Measurements from ENCODE around the gene ST3GAL3.

The ST3GAL3 gene

GRCh38 chr1:43887748-43888147 is 180.4 kb downstream of the ST3GAL3 start:
- DNase-seq (ENCODE audit: extremely low read depth, low read depth): no peak
- no peak for TF ChIP-seq CTCF (IDR thresholded peaks at IDR 0.05; ENCODE audit: low read depth, low read length)

- DNase-seq (ENCODE audit: extremely low read depth, low read depth): no peak
- TF ChIP-seq CTCF (IDR thresholded peaks at IDR 0.05; ENCODE audit: low read depth, low read length): no peak
Observed at GRCh38 chr1:43890815-43891214, 183.5 kb downstream of the ST3GAL3 start.

- no peak for DNase-seq (ENCODE audit: extremely low read depth, low read depth)
- no peak for TF ChIP-seq CTCF (IDR thresholded peaks at IDR 0.05; ENCODE audit: low read depth, low read length)
Observed at GRCh38 chr1:43893006-43893405, 185.7 kb downstream of the ST3GAL3 start.

- DNase-seq (ENCODE audit: extremely low read depth, low read depth): no peak
- no peak for TF ChIP-seq CTCF (IDR thresholded peaks at IDR 0.05; ENCODE audit: low read depth, low read length)
Observed at GRCh38 chr1:43898981-43899380, 191.6 kb downstream of the ST3GAL3 start.

GRCh38 chr1:43900386-43900785 is 193.1 kb downstream of the ST3GAL3 start:
- no peak for TF ChIP-seq CTCF (IDR thresholded peaks at IDR 0.05; ENCODE audit: low read depth, low read length)
- no peak for DNase-seq (ENCODE audit: extremely low read depth, low read depth)

- no peak for TF ChIP-seq CTCF (IDR thresholded peaks at IDR 0.05; ENCODE audit: low read depth, low read length)
- DNase-seq (ENCODE audit: extremely low read depth, low read depth): no peak
Observed at GRCh38 chr1:43901196-43901961, 194.0 kb downstream of the ST3GAL3 start.

GRCh38 chr1:43902058-43902831 is 194.9 kb downstream of the ST3GAL3 start:
- no peak for DNase-seq (ENCODE audit: extremely low read depth, low read depth)

More at GRCh38 chr1:43902058-43902831, 194.9 kb downstream of the ST3GAL3 start:
- TF ChIP-seq CTCF (IDR thresholded peaks at IDR 0.05; ENCODE audit: low read depth, low read length): no peak

Data from AG09319 (cell line).